Measurements from ENCODE around the gene ARSG. TPM values are rescaled to one million over a fixed set of nuclear protein-coding genes. Genes with fewer than 3 reads are reported as not detected.
"Not testable (repeated sequence)": the region's sequence is repeated elsewhere in the genome, so short reads cannot be mapped to it uniquely, and the experiment has no call there.

The ARSG gene
- total RNA-seq, 1 experiment from 2014 or later, result 6.1 TPM

DNA sequence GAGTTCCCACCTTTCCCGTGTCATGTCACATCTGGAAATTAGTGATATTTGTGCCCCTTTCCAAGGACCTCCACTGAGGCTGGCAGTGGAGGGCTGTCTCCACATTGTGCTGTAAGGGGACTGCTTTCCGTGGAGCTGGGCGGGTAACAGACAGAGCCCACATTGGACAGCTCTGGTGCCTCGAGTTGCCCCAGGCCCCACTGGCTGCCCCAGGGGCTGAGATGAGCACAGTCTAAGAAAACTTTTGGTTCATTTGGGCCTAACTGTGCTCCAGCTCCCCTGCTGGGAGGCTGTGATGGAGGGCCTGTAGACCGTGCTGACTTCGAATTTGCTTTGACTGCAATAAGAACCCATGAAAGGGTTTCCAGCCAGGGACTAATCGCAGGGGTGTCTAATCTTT, 38.0 kb downstream of the ARSG start:
- Mint-ChIP-seq H3K9me3 (ENCODE audit: unreplicated experiment) (peaks cover 49% of the 10 kb centered on the region), H3K27me3 (ENCODE audit: insufficient read depth, unreplicated experiment) (peaks cover 10% of the 10 kb centered on the region), H3K27ac (ENCODE audit: unreplicated experiment) (peak overlapping the region; percentile 79), H3K36me3 (ENCODE audit: insufficient read depth, unreplicated experiment) (peaks cover 38% of the 10 kb centered on the region), H3K4me1 (ENCODE audit: low read depth, unreplicated experiment) (peaks cover 37% of the 10 kb centered on the region), H3K4me3 (ENCODE audit: unreplicated experiment) (peak overlapping the region; percentile 44)
- Histone ChIP-seq H3K27me3 (replicated peaks; ENCODE audit: control insufficient read depth, insufficient read depth, low read length) (no peaks in the 10 kb centered on the region), H3K4me3 (ENCODE audit: low read depth, low read length) (no peak overlapping the region), H3K36me3 (ENCODE audit: control insufficient read depth, insufficient read depth, low read length) (no peaks in the 10 kb centered on the region), H3K9me3 (peaks cover 42% of the 10 kb centered on the region), H3K4me1 (peaks cover 45% of the 10 kb centered on the region)
- POLR2A ChIA-PET, result interaction anchor here (0.9 kb wide), 1 partner anchor 69 kb away, joined by 3 read pairs; no protein-coding TSS in a partner anchor
- DNase-seq, result no peak
- BruUV-seq (replicated peaks), result no TSS peak
- CTCF ChIA-PET, result interaction anchor here (0.6 to 1.2 kb wide), 3 partner anchors 70 to 1115 kb away, joined by 3 to 9 read pairs (median 3); no protein-coding TSS in a partner anchor
- TF ChIP-seq, protein P1, sequence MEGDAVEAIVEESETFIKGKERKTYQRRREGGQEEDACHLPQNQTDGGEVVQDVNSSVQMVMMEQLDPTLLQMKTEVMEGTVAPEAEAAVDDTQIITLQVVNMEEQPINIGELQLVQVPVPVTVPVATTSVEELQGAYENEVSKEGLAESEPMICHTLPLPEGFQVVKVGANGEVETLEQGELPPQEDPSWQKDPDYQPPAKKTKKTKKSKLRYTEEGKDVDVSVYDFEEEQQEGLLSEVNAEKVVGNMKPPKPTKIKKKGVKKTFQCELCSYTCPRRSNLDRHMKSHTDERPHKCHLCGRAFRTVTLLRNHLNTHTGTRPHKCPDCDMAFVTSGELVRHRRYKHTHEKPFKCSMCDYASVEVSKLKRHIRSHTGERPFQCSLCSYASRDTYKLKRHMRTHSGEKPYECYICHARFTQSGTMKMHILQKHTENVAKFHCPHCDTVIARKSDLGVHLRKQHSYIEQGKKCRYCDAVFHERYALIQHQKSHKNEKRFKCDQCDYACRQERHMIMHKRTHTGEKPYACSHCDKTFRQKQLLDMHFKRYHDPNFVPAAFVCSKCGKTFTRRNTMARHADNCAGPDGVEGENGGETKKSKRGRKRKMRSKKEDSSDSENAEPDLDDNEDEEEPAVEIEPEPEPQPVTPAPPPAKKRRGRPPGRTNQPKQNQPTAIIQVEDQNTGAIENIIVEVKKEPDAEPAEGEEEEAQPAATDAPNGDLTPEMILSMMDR (IDR thresholded peaks at IDR 0.05; ENCODE audit: insufficient read depth in 1 of 2, low read depth in 1 of 2, low read length in 1 of 2, severe bottlenecking in 1 of 2, unreplicated experiment in 1 of 2), result no peak
- intact Hi-C loops (cut with micrococcal nuclease; ENCODE audit: unreplicated experiment), result loop anchor here (2.0 to 5.0 kb wide), 3 partner anchors 39 to 69 kb away; partner anchors contain the start of genes ARSG and SLC16A6

DNA sequence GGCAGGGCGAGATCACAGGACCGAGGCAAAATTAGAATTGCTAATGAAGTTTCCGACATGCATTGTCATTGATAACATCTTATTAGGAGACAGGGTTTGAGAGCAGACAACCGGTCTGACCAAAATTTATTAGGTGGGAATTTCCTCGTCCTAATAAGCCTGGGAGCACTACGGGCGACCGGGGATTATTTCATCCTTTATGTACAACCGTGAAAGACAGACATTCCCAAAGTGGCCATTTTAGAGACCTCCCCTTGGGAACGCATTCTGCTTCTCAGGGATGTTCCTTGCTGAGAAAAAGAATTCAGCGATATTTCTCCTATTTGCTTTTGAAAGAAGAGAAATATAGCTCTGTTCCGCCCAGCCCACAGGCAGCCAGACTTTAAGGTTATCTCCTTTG, 40.6 kb downstream of the ARSG start:
- intact Hi-C loops (cut with micrococcal nuclease; ENCODE audit: unreplicated experiment); BruUV-seq (replicated peaks); H3K36me3 ChIP-seq (ENCODE audit: control insufficient read depth, insufficient read depth, low read length); H3K4me3 Mint-ChIP-seq (ENCODE audit: unreplicated experiment); POLR2A ChIA-PET; CTCF ChIA-PET; H3K27ac Mint-ChIP-seq (ENCODE audit: unreplicated experiment); H3K27me3 ChIP-seq (replicated peaks; ENCODE audit: control insufficient read depth, insufficient read depth, low read length); H3K4me3 ChIP-seq (ENCODE audit: low read depth, low read length); H3K27me3 Mint-ChIP-seq (ENCODE audit: insufficient read depth, unreplicated experiment): not testable (repeated sequence)
- Mint-ChIP-seq H3K36me3 (ENCODE audit: insufficient read depth, unreplicated experiment) (peaks cover 28% of the 10 kb centered on the region), H3K4me1 (ENCODE audit: low read depth, unreplicated experiment) (peaks cover 21% of the 10 kb centered on the region), H3K9me3 (ENCODE audit: unreplicated experiment) (peaks cover 46% of the 10 kb centered on the region)
- H3K9me3 ChIP-seq, result peaks cover 35% of the 10 kb centered on the region
- peaks cover 24% of the 10 kb centered on the region for H3K4me1 ChIP-seq
- DNase-seq, result peak in 1 of 2 experiments; percentile 37

DNA sequence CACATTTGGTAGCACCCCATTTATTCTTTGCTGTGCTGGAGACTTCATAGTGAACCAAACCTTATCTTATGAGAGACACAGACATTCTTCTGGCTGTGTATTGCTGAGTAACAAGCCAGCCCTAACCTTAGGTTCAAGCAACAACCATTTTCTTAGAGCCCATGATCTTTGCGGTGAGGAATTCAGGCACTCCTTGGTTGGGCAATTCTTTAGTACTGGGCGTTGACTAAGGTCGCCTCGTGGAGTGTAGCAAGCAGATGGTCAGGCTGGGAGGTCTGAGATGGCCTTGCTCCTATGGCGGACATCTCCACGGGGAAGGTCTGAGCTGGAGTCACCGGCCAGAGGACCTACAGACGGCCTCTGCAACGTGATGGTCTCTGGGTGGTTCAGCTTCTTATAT, 43.1 kb downstream of the ARSG start:
- Histone ChIP-seq H3K36me3 (ENCODE audit: control insufficient read depth, insufficient read depth, low read length) (no peaks in the 10 kb centered on the region), H3K9me3 (peaks cover 27% of the 10 kb centered on the region), H3K4me3 (ENCODE audit: low read depth, low read length) (no peak overlapping the region), H3K4me1 (peaks cover 6% of the 10 kb centered on the region), H3K27me3 (replicated peaks; ENCODE audit: control insufficient read depth, insufficient read depth, low read length) (no peaks in the 10 kb centered on the region)
- Mint-ChIP-seq H3K9me3 (ENCODE audit: unreplicated experiment) (peaks cover 22% of the 10 kb centered on the region), H3K36me3 (ENCODE audit: insufficient read depth, unreplicated experiment) (peaks cover 15% of the 10 kb centered on the region), H3K27ac (ENCODE audit: unreplicated experiment) (no peak overlapping the region), H3K4me1 (ENCODE audit: low read depth, unreplicated experiment) (no peaks in the 10 kb centered on the region), H3K4me3 (ENCODE audit: unreplicated experiment) (no peak overlapping the region), H3K27me3 (ENCODE audit: insufficient read depth, unreplicated experiment) (no peaks in the 10 kb centered on the region)
- DNase-seq, result no peak
- BruUV-seq (replicated peaks), result no TSS peak
- ChIA-PET CTCF (no interaction called here), POLR2A (no interaction called here)
- TF ChIP-seq, protein P1 (IDR thresholded peaks at IDR 0.05; ENCODE audit: insufficient read depth in 1 of 2, low read depth in 1 of 2, low read length in 1 of 2, severe bottlenecking in 1 of 2, unreplicated experiment in 1 of 2), result no peak
- intact Hi-C loops (cut with micrococcal nuclease; ENCODE audit: unreplicated experiment), result no loop called here

DNA sequence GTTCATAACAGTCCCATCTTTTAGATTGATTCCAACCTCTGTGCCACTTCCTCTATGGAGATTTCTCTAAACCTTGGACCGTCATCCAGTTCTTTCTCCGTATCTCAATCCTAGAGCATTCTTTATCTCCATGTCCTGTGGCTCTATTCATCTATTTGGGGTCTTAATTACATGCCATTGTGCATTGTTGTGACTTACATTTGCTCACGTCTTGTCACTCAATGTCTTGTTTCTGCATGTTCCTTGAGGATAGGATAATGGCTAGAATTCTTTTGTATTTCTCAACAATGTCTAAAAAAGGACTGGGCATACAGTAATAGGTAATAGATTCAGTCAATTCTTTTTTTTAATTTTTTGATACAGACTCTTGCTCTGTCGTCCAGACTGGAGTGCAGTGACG, 50.2 kb downstream of the ARSG start:
- CTCF ChIA-PET, result no interaction called here
- no peaks in the 10 kb centered on the region for H3K4me1 Mint-ChIP-seq (ENCODE audit: low read depth, unreplicated experiment)

More for the DNA sequence above, 50.2 kb downstream of the ARSG start:
- DNase-seq, result no peak
- Histone ChIP-seq H3K4me3 (ENCODE audit: low read depth, low read length) (no peak overlapping the region), H3K4me1 (0 out of 2 replicates have a peak, but pooled peaks cover 3% of the 10 kb centered on the region), H3K36me3 (ENCODE audit: control insufficient read depth, insufficient read depth, low read length) (no peaks in the 10 kb centered on the region), H3K27me3 (replicated peaks; ENCODE audit: control insufficient read depth, insufficient read depth, low read length) (no peaks in the 10 kb centered on the region), H3K9me3 (no peaks in the 10 kb centered on the region)
- intact Hi-C loops (cut with micrococcal nuclease; ENCODE audit: unreplicated experiment), result no loop called here
- H3K36me3 Mint-ChIP-seq (ENCODE audit: insufficient read depth, unreplicated experiment), result no peaks in the 10 kb centered on the region
- no peaks in the 10 kb centered on the region for H3K27me3 Mint-ChIP-seq (ENCODE audit: insufficient read depth, unreplicated experiment)
- no peaks in the 10 kb centered on the region for H3K9me3 Mint-ChIP-seq (ENCODE audit: unreplicated experiment)
- BruUV-seq (replicated peaks), result no TSS peak
- TF ChIP-seq, protein P1 (IDR thresholded peaks at IDR 0.05; ENCODE audit: insufficient read depth in 1 of 2, low read depth in 1 of 2, low read length in 1 of 2, severe bottlenecking in 1 of 2, unreplicated experiment in 1 of 2), result no peak
- POLR2A ChIA-PET, result no interaction called here
- no peak overlapping the region for H3K4me3 Mint-ChIP-seq (ENCODE audit: unreplicated experiment)
- H3K27ac Mint-ChIP-seq (ENCODE audit: unreplicated experiment), result no peak overlapping the region

Measured in Caco-2 (cell line).